K562 (cell line): ENCODE measurements around the gene MYH6. TPM values are rescaled to one million over a fixed set of nuclear protein-coding genes. Genes with fewer than 3 reads are reported as not detected.

ENCODE experiments used
- ATAC-seq: fragments of 200-7000 bp; cut with Tn5 transposase; 3 replicates; pipeline ENCODE4 v1.9.1; 2020; ENCODE audit warnings: moderate library complexity
- BruUV-seq: library from RNA; stranded (reverse); fragments of 400-500 nt; replicated peaks from 2 replicates; lab custom pipeline; 2021; lab: Mats Ljungman, UMichigan
- CTCF ChIA-PET: fragments of 300-600 bp; formaldehyde crosslinking; extraction: SDS; loops from one replicate; lab custom pipeline; 2021; ENCODE audit warnings: low intra/inter-chr PET ratio; lab: Yijun Ruan, JAX
- POLR2A ChIA-PET: fragments of 300-600, 350-650 bp; sonication (Branson Sonifier 250); formaldehyde crosslinking; extraction: SDS; loops from one replicate; lab custom pipeline; 2021; ENCODE audit warnings: antibody characterized with exemption, inconsistent platforms; lab: Yijun Ruan, JAX
- DNase-seq, 4 experiments: peaks; one replicate each; pipeline versions ENCODE4 v3.0.0 to v3.0.0-alpha.2; 2011 to 2018; ENCODE audit warnings: low spot score in 3 of 4, mixed read lengths in 3 of 4; ENCODE audit errors: extremely low read depth in 1 of 4
- FAIRE-seq: peaks from 2 replicates; lab custom pipeline; 2011; peaks lifted over from hg19 to GRCh38; lab: Jason Lieb, UNC
- H2AFZ ChIP-seq: 2 replicates; pipeline ENCODE4 v1.6.0; 2011; ENCODE audit warnings: low read depth, low read length, control low read depth, inconsistent platforms
- H3K27ac ChIP-seq: fragments of 200-600 bp; 3 replicates; pipeline ENCODE4 v1.8.0; 2011; ENCODE audit warnings: low read depth, mild to moderate bottlenecking, control low read depth, inconsistent platforms, low read length, moderate library complexity, mixed read lengths; ENCODE audit errors: extremely low read depth
- H3K27me3 ChIP-seq, 2 experiments: fragments of 300-600 bp in 1 of 2; 2 replicates in 1 of 2; 3 replicates in 1 of 2; pipeline versions ENCODE4 v1.6.0 to v1.8.0; 2011; ENCODE audit warnings: inconsistent platforms in 2 of 2, low read length in 2 of 2, mild to moderate bottlenecking in 1 of 2, mixed read lengths in 1 of 2, moderate library complexity in 1 of 2; ENCODE audit not compliant: control insufficient read depth in 2 of 2, insufficient read depth in 2 of 2
- H3K36me3 ChIP-seq: fragments of 300-600 bp; 3 replicates; pipeline ENCODE4 v1.8.0; 2011; ENCODE audit warnings: mild to moderate bottlenecking, low read length, inconsistent platforms; ENCODE audit not compliant: control insufficient read depth, insufficient read depth
- H3K4me1 ChIP-seq, 2 experiments: fragments of 200-600 bp in 1 of 2; replicated peaks in 1 of 2; 2 replicates in 1 of 2; 3 replicates in 1 of 2; pipeline versions ENCODE4 v1.5.1 to v1.8.0; 2011; ENCODE audit warnings: inconsistent platforms in 2 of 2, low read length in 2 of 2, mild to moderate bottlenecking in 1 of 2, mixed read lengths in 1 of 2, moderate library complexity in 1 of 2; ENCODE audit not compliant: control insufficient read depth in 2 of 2, insufficient read depth in 2 of 2
- H3K4me2 ChIP-seq: 2 replicates; pipeline ENCODE4 v1.6.1; 2011; ENCODE audit warnings: low read length, control low read depth, inconsistent platforms, mixed read lengths; ENCODE audit not compliant: insufficient read depth
- H3K4me3 ChIP-seq: fragments of 200-600 bp; sonication (generic), shearing (Covaris generic); 2 replicates; pipeline ENCODE4 v1.5.1; 2016; ENCODE audit warnings: control low read depth, inconsistent platforms
- H3K79me2 ChIP-seq: fragments of 200-600 bp; 3 replicates; pipeline ENCODE4 v1.8.0; 2011; ENCODE audit warnings: low read length, inconsistent platforms; ENCODE audit not compliant: control insufficient read depth, insufficient read depth
- H3K9ac ChIP-seq, 2 experiments: 2 replicates each; pipeline versions ENCODE4 v1.6.0 to v1.6.1; 2011; ENCODE audit warnings: low read depth in 2 of 2, low read length in 2 of 2, control low read depth in 1 of 2, inconsistent platforms in 1 of 2, mild to moderate bottlenecking in 1 of 2, mixed read lengths in 1 of 2; ENCODE audit not compliant: insufficient read depth in 1 of 2
- H3K9me1 ChIP-seq: one replicate; pipeline ENCODE4 v1.6.0; 2011; ENCODE audit warnings: inconsistent platforms, mild to moderate bottlenecking, low read length, moderate library complexity; ENCODE audit not compliant: control insufficient read depth, insufficient read depth
- H3K9me3 ChIP-seq: replicated peaks from 2 replicates; pipeline ENCODE4 v1.5.1; 2011; ENCODE audit warnings: low read depth, low read length, inconsistent platforms; ENCODE audit not compliant: control insufficient read depth, insufficient read depth
- H4K20me1 ChIP-seq: replicated peaks from 2 replicates; pipeline ENCODE4 v1.6.1; 2011; ENCODE audit warnings: low read length, inconsistent platforms, mixed read lengths; ENCODE audit not compliant: control insufficient read depth, insufficient read depth
- ATF3 ChIP-seq, 2 experiments: fragments of 450-650 bp in 1 of 2; sonication (generic) in 1 of 2; formaldehyde crosslinking in 1 of 2; IDR thresholded peaks in 1 of 2; conservative IDR thresholded peaks in 1 of 2; 2 replicates each; pipeline versions ENCODE4 v1.6.1 to v1.8.1; 2016 to 2023; ENCODE audit warnings: mild to moderate bottlenecking in 2 of 2, moderate library complexity in 2 of 2, inconsistent platforms in 1 of 2, missing genetic modification reagents in 1 of 2
- CTCFL ChIP-seq: IDR thresholded peaks from 2 replicates; pipeline ENCODE4 v1.6.1; 2011; ENCODE audit warnings: borderline replicate concordance, low read depth, mild to moderate bottlenecking, moderate library complexity, low read length; ENCODE audit not compliant: insufficient read depth, poor library complexity, severe bottlenecking
- FOXJ3 ChIP-seq: sonication (generic); formaldehyde crosslinking; IDR thresholded peaks from 2 replicates; pipeline ENCODE4 v1.4.0; 2020; ENCODE audit warnings: mild to moderate bottlenecking, missing genetic modification reagents
- GTF2A2 ChIP-seq: IDR thresholded peaks from 2 replicates; pipeline ENCODE4 v1.6.1; 2016; ENCODE audit warnings: mild to moderate bottlenecking, missing genetic modification characterization, missing compliant biosample characterization
- IRF1 ChIP-seq: sonication (generic); formaldehyde crosslinking; IDR thresholded peaks from 2 replicates; pipeline ENCODE4 v1.8.0; 2022; ENCODE audit warnings: missing genetic modification reagents, mild to moderate bottlenecking, borderline replicate concordance
- PTRF ChIP-seq: fragments of 450-650 bp; IDR thresholded peaks from 2 replicates; pipeline ENCODE4 v1.6.1; 2016; ENCODE audit warnings: mild to moderate bottlenecking, missing genetic modification characterization, missing compliant biosample characterization
- SAFB ChIP-seq: fragments of 200-400 bp; formaldehyde crosslinking; IDR thresholded peaks from 2 replicates; pipeline ENCODE4 v1.6.1; 2017; ENCODE audit warnings: low read depth, low read length, borderline replicate concordance
- SMAD2 ChIP-seq: fragments of 150-350 bp; IDR thresholded peaks from 2 replicates; pipeline ENCODE4 v1.6.1; 2014; ENCODE audit warnings: low read depth, mild to moderate bottlenecking, low read length
- ZNF408 ChIP-seq: fragments of 250-450 bp; sonication (Bioruptor Pico); IDR thresholded peaks from 2 replicates; pipeline ENCODE4 v1.4.0; 2020; ENCODE audit warnings: low read depth, mild to moderate bottlenecking, moderate library complexity
- ZNF444 ChIP-seq: fragments of 250-450 bp; sonication (Bioruptor Pico); IDR thresholded peaks from 2 replicates; pipeline ENCODE4 v1.4.0; 2020; ENCODE audit warnings: mild to moderate bottlenecking, moderate library complexity
- ZNF512 ChIP-seq: IDR thresholded peaks from 2 replicates; pipeline ENCODE4 v1.6.1; 2016; ENCODE audit warnings: missing genetic modification characterization, missing compliant biosample characterization
- ZNF586 ChIP-seq: fragments of 450-650 bp; formaldehyde crosslinking; conservative IDR thresholded peaks from 2 replicates; pipeline ENCODE4 v1.4.0; 2020; ENCODE audit warnings: mild to moderate bottlenecking, moderate library complexity
- ZNF639 ChIP-seq, 2 experiments: fragments of 200-800 bp in 1 of 2; sonication (Bioruptor generic) in 1 of 2; sonication (generic) in 1 of 2; formaldehyde crosslinking in 1 of 2; IDR thresholded peaks in 1 of 2; conservative IDR thresholded peaks in 1 of 2; 2 replicates each; pipeline versions ENCODE4 v1.5.0 to v1.6.1; 2016 to 2020; ENCODE audit warnings: missing compliant biosample characterization in 1 of 2, missing genetic modification characterization in 1 of 2, missing genetic modification reagents in 1 of 2
- ZZZ3 ChIP-seq: fragments of 450-650 bp; IDR thresholded peaks from 2 replicates; pipeline ENCODE4 v1.6.1; 2016; ENCODE audit warnings: antibody characterized with exemption, mild to moderate bottlenecking, moderate library complexity
- WGBS: fragments of 100-300 bp; shearing (Covaris generic); methylation state at CpG from one replicate; pipeline ENCODE4 v1.1.6; 2016; ENCODE audit warnings: low coverage, mixed read lengths; ENCODE audit not compliant: insufficient coverage; ENCODE audit errors: missing lambda C conversion rate; 5-methylcytosine and 5-hydroxymethylcytosine counted together
- in situ Hi-C: fragments of 300-500 bp; cut with MboI; formaldehyde crosslinking; loops from 4 replicates; pipeline ENCODE4 v1.15.0; 2018; ENCODE audit warnings: inconsistent platforms, mixed read lengths
- intact Hi-C: fragments of 100-400 bp; cut with micrococcal nuclease; formaldehyde crosslinking; loops from 2 replicates; pipeline ENCODE4 v1.14.2; 2022
- polyA plus RNA-seq, 8 experiments: library from polyadenylated mRNA; depleted of rRNA in 4 of 8; stranded (reverse) in 5 of 8; unstranded in 3 of 8; fragments of >200 nt; fragmentation: Nextera tagmentation in 2 of 8; fragmentation: Illumina TruSeq in 1 of 8; extraction: Ambion mirVana in 2 of 8; extraction: Trizol in 1 of 8; gene quantifications; 2 replicates each; pipeline versions ENCODE4 v1.2.1 to v1.2.3, GENCODE V29; 2011 to 2014; ENCODE audit warnings: inconsistent platforms in 1 of 8, missing spikeins in 1 of 8
- total RNA-seq, 7 experiments: library from RNA; depleted of rRNA in 6 of 7; stranded (reverse); fragments of >200 nt in 6 of 7; fragmentation: Illumina TruSeq in 2 of 7; extraction: Trizol in 2 of 7; gene quantifications; 2 replicates each; pipeline versions ENCODE4 v1.2.1 to v1.2.3, GENCODE V29; 2011 to 2021; ENCODE audit warnings: low replicate concordance in 1 of 7

The MYH6 gene
- total and polyA plus RNA-seq, 9 of the 15 experiments (the other 6 are each of a cell fraction or from before 2014, with no cell fraction given): not detected

- Histone ChIP-seq H3K4me3 (no peak overlapping the region), H3K27ac (no peak overlapping the region), H4K20me1 (no peaks in the 10 kb centered on the region), H3K4me1 (peaks cover 11 to 24% of the 10 kb centered on the region in 2 experiments; a peak in 4 of 5 replicates), H3K36me3 (no peaks in the 10 kb centered on the region), H3K9me3 (no peaks in the 10 kb centered on the region), H3K27me3 (no peaks in the 10 kb centered on the region), H3K79me2 (no peaks in the 10 kb centered on the region), H3K9me1 (no peaks in the 10 kb centered on the region), H3K9ac (no peak overlapping the region), H2AFZ (peak overlapping the region; percentile 38), H3K4me2 (no peak overlapping the region)
- in situ Hi-C loops (no loop called here), intact Hi-C loops (no loop called here)
- FAIRE-seq (no peak), DNase-seq (no peak), ATAC-seq (no peak)
- WGBS: 40% methylated on average over 10 of the region's 11 CpGs
- TF ChIP-seq ZNF586 (CRISPR knock-in tag) (no peak), ZNF444 (CRISPR knock-in tag) (no peak), FOXJ3 (CRISPR knock-in tag) (no peak), SAFB (no peak), ZNF408 (no peak), ZZZ3 (no peak), SMAD2 (no peak), CTCFL (no peak), PTRF (tag) (no peak), ZNF512 (tag) (no peak), IRF1 (CRISPR knock-in tag) (no peak), ZNF639 (CRISPR knock-in tag; conservative IDR thresholded peaks at IDR 0.05 in 1 of 2, IDR thresholded peaks at IDR 0.05 in 1 of 2) (no peak), ATF3 (IDR thresholded peaks at IDR 0.05) (no peak), ATF3 (CRISPR knock-in tag; conservative IDR thresholded peaks at IDR 0.05) (no peak), GTF2A2 (tag) (no peak)
- ChIA-PET CTCF (no interaction called here), POLR2A (interaction anchor here (1.4 kb wide), 1 partner anchor 10 kb away, joined by 5 read pairs; no protein-coding TSS in a partner anchor)
- BruUV-seq: no TSS peak
These were observed 35.3 kb upstream of the MYH6 start for GRCh38 chr14:23443411-23443812.
